Measurements from ENCODE around the gene COX19.

GRCh38 chr7:932651-932975 lies 42.7 kb downstream of the COX19 start:
- TF ChIP-seq, protein P1, sequence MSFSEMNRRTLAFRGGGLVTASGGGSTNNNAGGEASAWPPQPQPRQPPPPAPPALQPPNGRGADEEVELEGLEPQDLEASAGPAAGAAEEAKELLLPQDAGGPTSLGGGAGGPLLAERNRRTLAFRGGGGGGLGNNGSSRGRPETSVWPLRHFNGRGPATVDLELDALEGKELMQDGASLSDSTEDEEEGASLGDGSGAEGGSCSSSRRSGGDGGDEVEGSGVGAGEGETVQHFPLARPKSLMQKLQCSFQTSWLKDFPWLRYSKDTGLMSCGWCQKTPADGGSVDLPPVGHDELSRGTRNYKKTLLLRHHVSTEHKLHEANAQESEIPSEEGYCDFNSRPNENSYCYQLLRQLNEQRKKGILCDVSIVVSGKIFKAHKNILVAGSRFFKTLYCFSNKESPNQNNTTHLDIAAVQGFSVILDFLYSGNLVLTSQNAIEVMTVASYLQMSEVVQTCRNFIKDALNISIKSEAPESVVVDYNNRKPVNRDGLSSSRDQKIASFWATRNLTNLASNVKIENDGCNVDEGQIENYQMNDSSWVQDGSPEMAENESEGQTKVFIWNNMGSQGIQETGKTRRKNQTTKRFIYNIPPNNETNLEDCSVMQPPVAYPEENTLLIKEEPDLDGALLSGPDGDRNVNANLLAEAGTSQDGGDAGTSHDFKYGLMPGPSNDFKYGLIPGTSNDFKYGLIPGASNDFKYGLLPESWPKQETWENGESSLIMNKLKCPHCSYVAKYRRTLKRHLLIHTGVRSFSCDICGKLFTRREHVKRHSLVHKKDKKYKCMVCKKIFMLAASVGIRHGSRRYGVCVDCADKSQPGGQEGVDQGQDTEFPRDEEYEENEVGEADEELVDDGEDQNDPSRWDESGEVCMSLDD (CRISPR knock-in tag; IDR thresholded peaks at IDR 0.05; ENCODE audit: borderline replicate concordance), result no peak
- TF ChIP-seq TBL1XR1 (IDR thresholded peaks at IDR 0.05; ENCODE audit: borderline replicate concordance, low read length, partially characterized antibody), result no peak
